Fibroblast of the aortic adventitia (primary cell): ENCODE measurements around the gene FILIP1. TPM values are rescaled to one million over a fixed set of nuclear protein-coding genes. Genes with fewer than 3 reads are reported as not detected.
A peak's percentile ranks its signal among the peaks of the same experiment; 100 is the strongest.

Experiments
- DNase-seq: peaks from one replicate; pipeline ENCODE4 v3.0.0-alpha.2; 2010; ENCODE audit warnings: low read depth
- H3K4me3 ChIP-seq: 2 replicates; pipeline ENCODE4 v1.5.1; 2011; ENCODE audit warnings: low read depth, mild to moderate bottlenecking, control low read depth, low read length, moderate library complexity
- CTCF ChIP-seq: IDR thresholded peaks from 2 replicates; pipeline ENCODE4 v1.5.1; 2011; ENCODE audit warnings: mild to moderate bottlenecking, low read length, control low read depth, inconsistent platforms; ENCODE audit not compliant: insufficient read depth
- total RNA-seq: library from RNA; depleted of rRNA; stranded (reverse); fragments of >200 nt; gene quantifications from 2 replicates; pipeline ENCODE4 v1.2.3, GENCODE V29; 2012; ENCODE audit warnings: low replicate concordance

The FILIP1 gene
- total RNA-seq, 1 donor: 0.45 TPM

GRCh38 chr6:75368864-75369402 lies 124.7 kb downstream of the FILIP1 start:
- H3K4me3 ChIP-seq: no peak overlapping the region
- DNase-seq: peak; percentile 2
- no peak for TF ChIP-seq CTCF

- no peak overlapping the region for H3K4me3 ChIP-seq
- peak; percentile 46 for TF ChIP-seq CTCF
- peak; percentile 33 for DNase-seq
These were observed 125.3 kb downstream of the FILIP1 start for GRCh38 chr6:75368151-75368779.

GRCh38 chr6:75363304-75363703 lies 130.3 kb downstream of the FILIP1 start:
- H3K4me3 ChIP-seq: no peak overlapping the region
- no peak for TF ChIP-seq CTCF
- no peak for DNase-seq

- no peak for DNase-seq
- no peak for TF ChIP-seq CTCF
These were observed 140.0 kb downstream of the FILIP1 start for GRCh38 chr6:75353644-75354043.

GRCh38 chr6:75351570-75351969 lies 142.0 kb downstream of the FILIP1 start:
- DNase-seq: no peak

More at GRCh38 chr6:75353644-75354043, 140.0 kb downstream of the FILIP1 start:
- H3K4me3 ChIP-seq: no peak overlapping the region

GRCh38 chr6:75350808-75351207 lies 142.8 kb downstream of the FILIP1 start:
- no peak for TF ChIP-seq CTCF
- H3K4me3 ChIP-seq: no peak overlapping the region
- no peak for DNase-seq

More at GRCh38 chr6:75351570-75351969, 142.0 kb downstream of the FILIP1 start:
- H3K4me3 ChIP-seq: no peak overlapping the region
- TF ChIP-seq CTCF: no peak
